HCT116 (cell line): ENCODE data around the gene HIPK3. TPM values are rescaled to one million over a fixed set of nuclear protein-coding genes. Genes with fewer than 3 reads are reported as not detected.

Source experiments
- ATAC-seq: fragments of 200-7000 bp; cut with Tn5 transposase; 2 replicates; pipeline ENCODE4 v1.9.1; 2020; ENCODE audit warnings: mild to moderate bottlenecking, moderate library complexity
- BruUV-seq: library from RNA; stranded (reverse); fragments of 400-500 nt; replicated peaks from 2 replicates; lab custom pipeline; 2021; lab: Mats Ljungman, UMichigan
- CTCF ChIA-PET: fragments of 300-600 bp; sonication (Branson Sonifier 250); formaldehyde crosslinking; loops from one replicate; lab custom pipeline; 2021; ENCODE audit warnings: antibody characterized with exemption; lab: Charles Lee
- POLR2A ChIA-PET: fragments of 300-600, 350-600 bp; sonication (Branson Sonifier 250); formaldehyde crosslinking; loops from one replicate; lab custom pipeline; 2021; ENCODE audit warnings: antibody characterized with exemption; lab: Charles Lee
- RAD21 ChIA-PET, 2 experiments: fragments of 300-600 bp; sonication (Branson Sonifier 250); formaldehyde crosslinking; loops; one replicate each; lab custom pipeline; 2023; ENCODE audit warnings: low total read pairs in 2 of 2; ENCODE audit not compliant: uncharacterized antibody in 2 of 2, unreplicated experiment in 2 of 2, low non-redundant PET in 1 of 2; lab: Charles Lee
- DNase-seq: peaks from one replicate; pipeline ENCODE4 v3.0.0-alpha.2; 2010; ENCODE audit warnings: low read depth, low spot score
- H2AFZ ChIP-seq: fragments of 200-600 bp; shearing (Covaris generic), sonication (generic); 2 replicates; pipeline ENCODE4 v1.6.1; 2017; ENCODE audit warnings: low read depth, mixed run types, mixed read lengths, antibody characterized with exemption, low read length; ENCODE audit not compliant: poor library complexity, severe bottlenecking
- H3K27ac ChIP-seq: 2 replicates; pipeline ENCODE4 v1.5.1; 2012; ENCODE audit warnings: low read depth, low read length
- H3K27me3 ChIP-seq: fragments of 200-600 bp; sonication (generic); 2 replicates; pipeline ENCODE4 v1.6.1; 2016; ENCODE audit warnings: mixed run types, low read length, mixed read lengths; ENCODE audit not compliant: insufficient read depth
- H3K36me3 ChIP-seq, 2 experiments: fragments of 200-500 bp in 1 of 2; fragments of 200-600 bp in 1 of 2; sonication (Bioruptor generic) in 1 of 2; sonication (generic) in 1 of 2; 2 replicates each; pipeline versions ENCODE4 v1.5.1 to v1.6.1; 2014 to 2016; ENCODE audit warnings: low read length in 2 of 2, inconsistent platforms in 1 of 2, mixed read lengths in 1 of 2, mixed run types in 1 of 2; ENCODE audit not compliant: insufficient read depth in 2 of 2, control insufficient read depth in 1 of 2
- H3K4me1 ChIP-seq, 2 experiments: fragments of 200-600 bp in 1 of 2; sonication (generic) in 1 of 2; 2 replicates each; pipeline versions ENCODE4 v1.5.1 to v1.6.1; 2012 to 2017; ENCODE audit warnings: low read length in 2 of 2, inconsistent platforms in 1 of 2, mild to moderate bottlenecking in 1 of 2, mixed read lengths in 1 of 2, mixed run types in 1 of 2, moderate library complexity in 1 of 2; ENCODE audit not compliant: insufficient read depth in 2 of 2, control insufficient read depth in 1 of 2
- H3K4me2 ChIP-seq: fragments of 200-600 bp; sonication (generic); 2 replicates; pipeline ENCODE4 v1.6.1; 2017; ENCODE audit warnings: mixed run types, low read length, mixed read lengths
- H3K4me3 ChIP-seq, 2 experiments: fragments of 200-600 bp in 1 of 2; sonication (generic) in 1 of 2; replicated peaks in 1 of 2; 2 replicates each; pipeline ENCODE4 v1.5.1; 2011 to 2016; ENCODE audit warnings: low read length in 2 of 2, control low read depth in 1 of 2, low read depth in 1 of 2, mild to moderate bottlenecking in 1 of 2, mixed read lengths in 1 of 2, mixed run types in 1 of 2
- H3K79me2 ChIP-seq: fragments of 200-600 bp; sonication (generic); 2 replicates; pipeline ENCODE4 v1.6.1; 2017; ENCODE audit warnings: mild to moderate bottlenecking, mixed run types, low read length, moderate library complexity, mixed read lengths; ENCODE audit not compliant: insufficient read depth
- H3K9ac ChIP-seq: fragments of 200-600 bp; sonication (generic); 2 replicates; pipeline ENCODE4 v1.6.1; 2016; ENCODE audit warnings: low read length, mixed read lengths
- H3K9me2 ChIP-seq: fragments of 200-600 bp; sonication (generic), shearing (Covaris generic); 2 replicates; pipeline ENCODE4 v1.6.1; 2017; ENCODE audit warnings: mixed run types, mild to moderate bottlenecking, moderate library complexity; ENCODE audit not compliant: insufficient read depth
- H3K9me3 ChIP-seq, 2 experiments: fragments of 200-500 bp in 1 of 2; fragments of 200-600 bp in 1 of 2; sonication (Bioruptor generic) in 1 of 2; sonication (generic) in 1 of 2; 2 replicates each; pipeline ENCODE4 v1.6.1; 2014 to 2017; ENCODE audit warnings: low read length in 2 of 2, mixed read lengths in 2 of 2, inconsistent platforms in 1 of 2, low read depth in 1 of 2, mild to moderate bottlenecking in 1 of 2, mixed run types in 1 of 2, moderate library complexity in 1 of 2; ENCODE audit not compliant: control insufficient read depth in 1 of 2, insufficient read depth in 1 of 2
- H4K20me1 ChIP-seq: fragments of 200-600 bp; sonication (generic), shearing (Covaris generic); 2 replicates; pipeline ENCODE4 v1.6.1; 2017; ENCODE audit warnings: mixed run types, mild to moderate bottlenecking, moderate library complexity; ENCODE audit not compliant: insufficient read depth
- ATF3 ChIP-seq: IDR thresholded peaks from 2 replicates; pipeline ENCODE4 v1.6.1; 2012
- EZH2 ChIP-seq: fragments of 200-600 bp; sonication (generic); IDR thresholded peaks from 2 replicates; pipeline ENCODE4 v1.6.1; 2017; ENCODE audit warnings: antibody characterized with exemption, mixed run types
- REST ChIP-seq: IDR thresholded peaks from 2 replicates; pipeline ENCODE4 v1.6.1; 2012; ENCODE audit warnings: low read depth
- SIN3A ChIP-seq: IDR thresholded peaks from 2 replicates; pipeline ENCODE4 v1.6.1; 2012; ENCODE audit warnings: low read depth
- ZFX ChIP-seq: fragments of 450-650 bp; IDR thresholded peaks from 2 replicates; pipeline ENCODE4 v1.6.1; 2017
- intact Hi-C: fragments of 100-400 bp; cut with micrococcal nuclease; formaldehyde crosslinking; loops from 2 replicates; pipeline ENCODE4 v1.10.0; 2022
- total RNA-seq: library from RNA; stranded (reverse); gene quantifications from one replicate; pipeline ENCODE4 v1.2.1, GENCODE V29; 2021; ENCODE audit not compliant: unreplicated experiment

HIPK3 gene
- total RNA-seq, 1 experiment from 2014 or later, result 35.2 TPM

- ATAC-seq, result no peak
- H3K9me2 ChIP-seq, result no peaks in the 10 kb centered on the region
- intact Hi-C loops, result no loop called here
- ChIA-PET POLR2A (no interaction called here), RAD21 (no interaction called here)
- H3K36me3 ChIP-seq, result no peaks in the 10 kb centered on the region
- peak overlapping the region; percentile 48 for H2AFZ ChIP-seq
- peaks cover 4 to 28% of the 10 kb centered on the region in 2 experiments for H3K4me1 ChIP-seq
- BruUV-seq, result no TSS peak
- no peak overlapping the region for H3K9ac ChIP-seq
- no peak overlapping the region for H3K4me3 ChIP-seq
- no peak overlapping the region for H3K4me2 ChIP-seq
- DNase-seq, result no peak
- no peak for TF ChIP-seq REST
- TF ChIP-seq ZFX, result no peak
- TF ChIP-seq, all 23 proteins: peak for 0
- Histone ChIP-seq H3K27me3 (no peaks in the 10 kb centered on the region), H3K27ac (no peak overlapping the region), H3K79me2 (no peaks in the 10 kb centered on the region), H4K20me1 (no peaks in the 10 kb centered on the region), H3K9me3 (no peaks in the 10 kb centered on the region)
- CTCF ChIA-PET, result interaction anchor here (1.0 kb wide), 1 partner anchor 321 kb away, joined by 3 read pairs; no protein-coding TSS in a partner anchor
Measured at GRCh38 chr11:33368931-33369330, 111.8 kb downstream of the HIPK3 start.

GRCh38 chr11:33373636-33374035 is 116.5 kb downstream of the HIPK3 start:
- CTCF ChIA-PET, result no interaction called here
- intact Hi-C loops, result no loop called here
- Histone ChIP-seq H3K9me2 (no peaks in the 10 kb centered on the region), H2AFZ (no peak overlapping the region), H3K4me3 (no peak overlapping the region), H3K79me2 (no peaks in the 10 kb centered on the region), H3K27ac (no peak overlapping the region), H4K20me1 (no peaks in the 10 kb centered on the region), H3K27me3 (no peaks in the 10 kb centered on the region), H3K9ac (no peak overlapping the region), H3K9me3 (no peaks in the 10 kb centered on the region), H3K4me1 (peaks cover 4 to 28% of the 10 kb centered on the region in 2 experiments), H3K36me3 (no peaks in the 10 kb centered on the region), H3K4me2 (no peak overlapping the region)
- DNase-seq (no peak), ATAC-seq (no peak)
- POLR2A ChIA-PET, result no interaction called here
- TF ChIP-seq ZFX (no peak), ATF3 (no peak), SIN3A (no peak), EZH2 (no peak)
- BruUV-seq, result no TSS peak
- RAD21 ChIA-PET, result no interaction called here
